MCF 10A (cell line): ENCODE results near the gene PRKCZ. TPM values are rescaled to one million over a fixed set of nuclear protein-coding genes. Genes with fewer than 3 reads are reported as not detected.
"Not testable (repeated sequence)": the region's sequence is repeated elsewhere in the genome, so short reads cannot be mapped to it uniquely, and the experiment has no call there.

Experiments used
- BruUV-seq: library from RNA; stranded (reverse); fragments of 400-500 nt; replicated peaks from 2 replicates; lab custom pipeline; 2021; lab: Mats Ljungman, UMichigan
- CTCF ChIA-PET: fragments of 300-600 bp; sonication (Branson Sonifier 250); formaldehyde crosslinking; extraction: SDS; loops from one replicate; lab custom pipeline; 2021; ENCODE audit warnings: antibody characterized with exemption, inconsistent platforms; lab: Yijun Ruan, JAX
- POLR2A ChIA-PET: fragments of 300-600, 350-650 bp; sonication (Branson Sonifier 250); formaldehyde crosslinking; extraction: SDS; loops from one replicate; lab custom pipeline; 2020; ENCODE audit warnings: antibody characterized with exemption, inconsistent platforms; lab: Yijun Ruan, JAX
- DNase-seq: peaks from one replicate; pipeline ENCODE4 v3.0.0-alpha.2; 2018; ENCODE audit not compliant: unreplicated experiment
- H3K27ac Mint-ChIP-seq: one replicate; pipeline ENCODE4 v1.8.0; 2022; ENCODE audit warnings: mild to moderate bottlenecking, low read depth, mixed read lengths; ENCODE audit not compliant: unreplicated experiment
- H3K27me3 Mint-ChIP-seq: one replicate; pipeline ENCODE4 v1.8.0; 2022; ENCODE audit warnings: mixed read lengths; ENCODE audit not compliant: insufficient read depth, unreplicated experiment
- H3K36me3 Mint-ChIP-seq: one replicate; pipeline ENCODE4 v1.8.0; 2022; ENCODE audit warnings: mild to moderate bottlenecking, moderate library complexity, mixed read lengths; ENCODE audit not compliant: insufficient read depth, unreplicated experiment
- H3K4me1 Mint-ChIP-seq: one replicate; pipeline ENCODE4 v1.8.0; 2022; ENCODE audit warnings: mixed read lengths; ENCODE audit not compliant: insufficient read depth, unreplicated experiment
- H3K4me3 Mint-ChIP-seq: one replicate; pipeline ENCODE4 v1.8.0; 2022; ENCODE audit warnings: mild to moderate bottlenecking, moderate library complexity, mixed read lengths; ENCODE audit not compliant: unreplicated experiment
- H3K9me3 Mint-ChIP-seq: one replicate; pipeline ENCODE4 v1.8.0; 2022; ENCODE audit warnings: mixed read lengths; ENCODE audit not compliant: unreplicated experiment
- intact Hi-C: fragments of 100-400 bp; cut with micrococcal nuclease; formaldehyde crosslinking; loops from 2 replicates; pipeline ENCODE4 v1.14.1; 2022
- total RNA-seq: library from RNA; stranded (reverse); gene quantifications from 2 replicates; pipeline ENCODE4 v1.2.3, GENCODE V29; 2022
- TF ChIP-seq, protein P1 (sequence below): fragments of 200-600 bp; IDR thresholded peaks from one replicate; pipeline ENCODE4 v1.8.0; 2022; ENCODE audit warnings: antibody characterized with exemption, mild to moderate bottlenecking; ENCODE audit not compliant: unreplicated experiment

The PRKCZ gene
- total RNA-seq, 1 experiment from 2014 or later = 24.9 TPM

DNA sequence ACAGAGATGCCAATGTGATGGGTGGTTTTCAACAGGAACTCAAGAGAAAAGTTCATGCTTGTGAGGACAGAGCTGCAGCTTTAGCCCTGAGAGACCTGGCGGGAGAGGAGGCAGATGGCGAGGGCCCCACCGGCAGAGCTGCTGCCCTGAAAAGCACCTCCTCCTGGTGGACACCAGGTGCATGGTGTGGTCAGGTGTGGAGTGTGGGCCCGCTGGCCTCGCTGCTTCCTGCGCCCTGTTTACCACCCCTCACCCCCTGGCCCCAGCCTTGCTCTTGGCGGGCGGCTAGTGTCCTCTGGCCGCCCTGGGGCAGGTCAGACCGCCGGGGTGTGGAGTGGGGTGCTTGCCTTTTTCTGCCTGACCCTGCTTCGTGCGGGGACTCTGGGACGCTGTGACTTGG lies 42.8 kb downstream of the PRKCZ start:
- intact Hi-C loops = no loop called here
- H3K27me3 Mint-ChIP-seq = no peaks in the 10 kb centered on the region
- BruUV-seq = no TSS peak
- no peak overlapping the region for H3K27ac Mint-ChIP-seq
- peaks cover 6% of the 10 kb centered on the region for H3K9me3 Mint-ChIP-seq
- no peak overlapping the region for H3K4me3 Mint-ChIP-seq
- no peak for DNase-seq
- ChIA-PET CTCF (interaction anchor here (0.5 to 1.6 kb wide), 3 partner anchors 47 to 430 kb away, joined by 3 to 4 read pairs (median 3); no protein-coding TSS in a partner anchor), POLR2A (no interaction called here)
- no peaks in the 10 kb centered on the region for H3K4me1 Mint-ChIP-seq
- TF ChIP-seq, protein P1, sequence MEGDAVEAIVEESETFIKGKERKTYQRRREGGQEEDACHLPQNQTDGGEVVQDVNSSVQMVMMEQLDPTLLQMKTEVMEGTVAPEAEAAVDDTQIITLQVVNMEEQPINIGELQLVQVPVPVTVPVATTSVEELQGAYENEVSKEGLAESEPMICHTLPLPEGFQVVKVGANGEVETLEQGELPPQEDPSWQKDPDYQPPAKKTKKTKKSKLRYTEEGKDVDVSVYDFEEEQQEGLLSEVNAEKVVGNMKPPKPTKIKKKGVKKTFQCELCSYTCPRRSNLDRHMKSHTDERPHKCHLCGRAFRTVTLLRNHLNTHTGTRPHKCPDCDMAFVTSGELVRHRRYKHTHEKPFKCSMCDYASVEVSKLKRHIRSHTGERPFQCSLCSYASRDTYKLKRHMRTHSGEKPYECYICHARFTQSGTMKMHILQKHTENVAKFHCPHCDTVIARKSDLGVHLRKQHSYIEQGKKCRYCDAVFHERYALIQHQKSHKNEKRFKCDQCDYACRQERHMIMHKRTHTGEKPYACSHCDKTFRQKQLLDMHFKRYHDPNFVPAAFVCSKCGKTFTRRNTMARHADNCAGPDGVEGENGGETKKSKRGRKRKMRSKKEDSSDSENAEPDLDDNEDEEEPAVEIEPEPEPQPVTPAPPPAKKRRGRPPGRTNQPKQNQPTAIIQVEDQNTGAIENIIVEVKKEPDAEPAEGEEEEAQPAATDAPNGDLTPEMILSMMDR = no peak
- peaks cover 9% of the 10 kb centered on the region for H3K36me3 Mint-ChIP-seq

DNA sequence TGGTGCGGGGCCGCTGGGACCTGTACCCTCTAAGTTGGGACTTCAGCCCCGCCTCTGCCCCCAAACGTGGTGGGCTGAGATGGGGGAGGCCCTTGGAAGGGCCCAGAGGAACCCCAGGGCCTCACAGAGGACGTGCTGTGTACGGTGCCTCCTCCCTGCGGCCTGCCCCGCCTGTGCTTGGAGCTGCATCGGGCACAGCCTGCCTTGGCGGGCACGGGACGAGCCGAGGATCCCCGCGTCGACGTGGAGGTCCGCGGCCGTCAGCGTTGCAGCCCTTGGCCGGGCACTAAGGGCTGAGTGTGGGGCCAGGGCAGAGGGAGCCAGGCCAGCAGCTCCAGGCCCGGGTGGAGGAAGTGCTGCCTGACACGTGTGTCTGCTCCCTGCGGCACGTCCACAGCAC lies 43.4 kb downstream of the PRKCZ start:
- no peak for DNase-seq
- BruUV-seq = no TSS peak
- H3K36me3 Mint-ChIP-seq = peaks cover 12% of the 10 kb centered on the region
- no peaks in the 10 kb centered on the region for H3K4me1 Mint-ChIP-seq
- no peaks in the 10 kb centered on the region for H3K27me3 Mint-ChIP-seq
- TF ChIP-seq, protein P1 = no peak
- no peak overlapping the region for H3K27ac Mint-ChIP-seq
- H3K4me3 Mint-ChIP-seq = no peak overlapping the region
- intact Hi-C loops = no loop called here
- H3K9me3 Mint-ChIP-seq = peaks cover 8% of the 10 kb centered on the region
- ChIA-PET POLR2A (no interaction called here), CTCF (interaction anchor here (0.6 to 1.6 kb wide), 2 partner anchors 17 to 46 kb away, joined by 3 to 4 read pairs; no protein-coding TSS in a partner anchor)

DNA sequence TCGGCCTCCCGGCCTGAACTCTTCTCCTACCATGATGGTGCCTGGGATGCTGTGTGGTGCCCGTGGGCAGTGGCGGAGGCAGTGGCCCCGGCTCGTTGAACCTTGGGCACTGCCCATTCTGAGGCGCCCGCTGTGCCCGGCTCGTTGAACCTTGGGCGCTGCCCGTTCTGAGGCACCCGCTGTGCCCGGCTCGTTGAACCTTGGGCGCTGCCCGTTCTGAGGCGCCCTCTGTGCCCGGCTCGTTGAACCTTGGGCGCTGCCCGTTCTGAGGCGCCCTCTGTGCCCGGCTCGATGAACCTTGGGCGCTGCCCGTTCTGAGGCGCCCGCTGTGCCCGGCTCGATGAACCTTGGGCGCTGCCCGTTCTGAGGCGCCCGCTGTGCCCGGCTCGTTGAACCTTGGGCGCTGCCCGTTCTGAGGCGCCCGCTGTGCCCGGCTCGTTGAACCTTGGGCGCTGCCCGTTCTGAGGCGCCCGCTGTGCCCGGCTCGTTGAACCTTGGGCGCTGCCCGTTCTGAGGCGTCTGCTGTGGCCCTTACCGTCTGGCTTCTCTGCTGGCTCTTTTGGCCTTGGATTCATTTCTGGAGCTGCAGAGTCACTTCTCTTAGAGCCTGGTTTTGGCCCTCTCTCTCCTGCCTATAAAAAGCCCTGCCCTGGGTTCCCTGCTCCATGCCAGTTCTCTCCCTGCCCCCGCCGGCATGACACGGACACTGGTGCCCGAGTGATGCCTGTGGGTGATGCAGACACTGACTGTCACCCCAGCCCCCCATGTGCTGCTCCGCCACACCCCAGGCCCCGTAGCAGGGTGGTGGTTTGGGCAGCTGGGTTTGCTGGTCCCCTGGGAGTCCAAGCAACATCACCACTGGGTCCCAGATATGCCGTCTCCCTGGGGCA lies 44.3 kb downstream of the PRKCZ start:
- H3K27me3 Mint-ChIP-seq, H3K27ac Mint-ChIP-seq, CTCF ChIA-PET, H3K4me3 Mint-ChIP-seq, DNase-seq, POLR2A ChIA-PET, H3K9me3 Mint-ChIP-seq, BruUV-seq, H3K4me1 Mint-ChIP-seq, intact Hi-C loops: not testable (repeated sequence)
- peaks cover 12% of the 10 kb centered on the region for H3K36me3 Mint-ChIP-seq

DNA sequence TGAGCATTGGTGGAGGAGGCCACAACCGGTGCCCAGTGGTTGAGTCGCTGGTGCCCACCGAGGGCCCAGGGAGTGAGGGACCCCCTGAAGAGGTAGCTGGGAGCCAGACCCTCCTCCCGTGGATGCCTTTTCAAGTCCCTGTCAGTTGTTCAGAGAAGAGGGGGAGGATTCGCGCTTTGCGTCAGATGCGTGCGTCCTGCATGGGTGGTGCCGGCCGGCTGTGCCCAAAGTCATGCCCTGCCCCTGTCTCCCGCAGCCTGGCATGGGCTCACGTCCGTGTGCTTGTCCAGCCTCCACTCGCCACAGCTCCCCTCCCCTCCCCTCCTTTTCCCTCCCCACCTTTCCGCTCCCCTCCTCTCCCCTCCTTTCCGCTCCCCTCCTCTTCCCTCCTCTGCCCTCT lies 45.2 kb downstream of the PRKCZ start:
- intact Hi-C loops = no loop called here
- Mint-ChIP-seq H3K27ac (no peak overlapping the region), H3K4me3 (no peak overlapping the region), H3K4me1 (no peaks in the 10 kb centered on the region), H3K9me3 (peaks cover 8% of the 10 kb centered on the region), H3K36me3 (peaks cover 12% of the 10 kb centered on the region), H3K27me3 (no peaks in the 10 kb centered on the region)
- BruUV-seq = no TSS peak
- ChIA-PET CTCF (no interaction called here), POLR2A (no interaction called here)
- TF ChIP-seq, protein P1 = no peak
- DNase-seq = no peak
